HEK293 (cell line): ENCODE results near the gene GJA3.

Experiments used
- ATF2 ChIP-seq: fragments of 450-650 bp; formaldehyde crosslinking; IDR thresholded peaks from 2 replicates; pipeline ENCODE4 v1.5.1; 2016; ENCODE audit warnings: missing biosample characterization, missing genetic modification characterization, low read depth
- KLF1 ChIP-seq: fragments of 450-650 bp; formaldehyde crosslinking; IDR thresholded peaks from 2 replicates; pipeline ENCODE4 v1.5.1; 2016; ENCODE audit warnings: missing biosample characterization, missing genetic modification characterization
- KLF17 ChIP-seq: fragments of 450-650 bp; formaldehyde crosslinking; IDR thresholded peaks from 2 replicates; pipeline ENCODE4 v1.5.1; 2016; ENCODE audit warnings: missing biosample characterization, missing genetic modification characterization
- PATZ1 ChIP-seq: fragments of 450-650 bp; formaldehyde crosslinking; IDR thresholded peaks from 2 replicates; pipeline ENCODE4 v1.5.1; 2016; ENCODE audit warnings: missing biosample characterization, missing genetic modification characterization
- PRDM2 ChIP-seq: fragments of 450-650 bp; formaldehyde crosslinking; IDR thresholded peaks from 2 replicates; pipeline ENCODE4 v1.5.1; 2016; ENCODE audit warnings: missing biosample characterization, missing genetic modification characterization, borderline replicate concordance
- SCRT2 ChIP-seq: fragments of 450-650 bp; formaldehyde crosslinking; IDR thresholded peaks from 2 replicates; pipeline ENCODE4 v1.5.1; 2016; ENCODE audit warnings: missing biosample characterization, missing genetic modification characterization
- TSHZ1 ChIP-seq: fragments of 450-650 bp; formaldehyde crosslinking; IDR thresholded peaks from 2 replicates; pipeline ENCODE4 v1.5.1; 2016; ENCODE audit warnings: missing biosample characterization, missing genetic modification characterization, borderline replicate concordance
- ZBTB17 ChIP-seq: fragments of 450-650 bp; formaldehyde crosslinking; IDR thresholded peaks from 2 replicates; pipeline ENCODE4 v1.5.1; 2016; ENCODE audit warnings: missing biosample characterization, missing genetic modification characterization
- ZBTB26 ChIP-seq: fragments of 450-650 bp; formaldehyde crosslinking; optimal IDR thresholded peaks from 2 replicates; pipeline ENCODE3; 2016; ENCODE audit warnings: missing biosample characterization, mild to moderate bottlenecking, missing genetic modification characterization
- ZBTB48 ChIP-seq: fragments of 450-650 bp; formaldehyde crosslinking; IDR thresholded peaks from 2 replicates; pipeline ENCODE4 v1.5.1; 2016; ENCODE audit warnings: missing biosample characterization, missing genetic modification characterization
- ZFP37 ChIP-seq: fragments of 450-650 bp; formaldehyde crosslinking; IDR thresholded peaks from 2 replicates; pipeline ENCODE4 v1.5.1; 2016; ENCODE audit warnings: missing biosample characterization, missing genetic modification characterization
- ZNF146 ChIP-seq: fragments of 450-650 bp; formaldehyde crosslinking; IDR thresholded peaks from 2 replicates; pipeline ENCODE4 v1.5.1; 2016; ENCODE audit warnings: missing biosample characterization, missing genetic modification characterization
- ZNF174 ChIP-seq: fragments of 450-650 bp; formaldehyde crosslinking; IDR thresholded peaks from 2 replicates; pipeline ENCODE4 v1.5.0; 2017; ENCODE audit warnings: missing biosample characterization, mild to moderate bottlenecking, missing genetic modification characterization
- ZNF211 ChIP-seq: fragments of 450-650 bp; formaldehyde crosslinking; IDR thresholded peaks from 2 replicates; pipeline ENCODE4 v1.5.1; 2016; ENCODE audit warnings: low read depth, missing biosample characterization, missing genetic modification characterization
- ZNF423 ChIP-seq: fragments of 450-650 bp; formaldehyde crosslinking; IDR thresholded peaks from 2 replicates; pipeline ENCODE4 v1.5.1; 2016; ENCODE audit warnings: missing biosample characterization, missing genetic modification characterization
- ZNF561 ChIP-seq: fragments of 450-650 bp; IDR thresholded peaks from 2 replicates; pipeline ENCODE4 v1.5.1; 2018; ENCODE audit warnings: missing biosample characterization, missing genetic modification characterization, borderline replicate concordance
- ZNF621 ChIP-seq: fragments of 450-650 bp; formaldehyde crosslinking; IDR thresholded peaks from 2 replicates; pipeline ENCODE4 v1.5.1; 2017; ENCODE audit warnings: missing biosample characterization, missing genetic modification characterization
- ZNF843 ChIP-seq: fragments of 450-650 bp; formaldehyde crosslinking; IDR thresholded peaks from 2 replicates; pipeline ENCODE4 v1.5.1; 2016; ENCODE audit warnings: missing biosample characterization, missing genetic modification characterization
- ZSCAN4 ChIP-seq: fragments of 450-650 bp; formaldehyde crosslinking; IDR thresholded peaks from 2 replicates; pipeline ENCODE4 v1.5.1; 2017; ENCODE audit warnings: missing biosample characterization, missing genetic modification characterization

The GJA3 gene

GRCh38 chr13:20118268-20119140, 42.3 kb downstream of the GJA3 start (continued):
- TF ChIP-seq PRDM2 (no peak), SCRT2 (peak; percentile 29; the same call in 1 of the 2 replicates), ZNF211 (no peak), ZSCAN4 (tag by site-specific recombination) (peak; percentile 8; the same call in 1 of the 2 replicates), ZBTB26 (tag by site-specific recombination) (peak; percentile 17), KLF17 (tag by site-specific recombination) (peak; percentile 3; the same call in 1 of the 2 replicates), PATZ1 (peak; percentile 57; the same call in 1 of the 2 replicates), ZNF843 (tag by site-specific recombination) (no peak), KLF1 (tag by site-specific recombination) (peak; percentile 28; the same call in 1 of the 2 replicates), TSHZ1 (tag by site-specific recombination) (no peak), ATF2 (no peak), ZNF423 (tag by site-specific recombination) (peak; percentile 72; the same call in 1 of the 2 replicates), ZFP37 (tag by site-specific recombination) (0 out of 2 replicates have a peak, but pooled peaks have one; percentile 49), ZNF174 (no peak), ZNF561 (tag by site-specific recombination) (peak; percentile 61; the same call in 1 of the 2 replicates), ZNF146 (tag by site-specific recombination) (no peak), ZBTB17 (tag by site-specific recombination) (peak; percentile 58), ZNF621 (tag by site-specific recombination) (no peak), ZBTB48 (tag by site-specific recombination) (peak; percentile 92)
